ENCODE data around the gene NUTM2G.
"Not testable (repeated sequence)": the region's sequence is repeated elsewhere in the genome, so short reads cannot be mapped to it uniquely, and the experiment has no call there.

DNA sequence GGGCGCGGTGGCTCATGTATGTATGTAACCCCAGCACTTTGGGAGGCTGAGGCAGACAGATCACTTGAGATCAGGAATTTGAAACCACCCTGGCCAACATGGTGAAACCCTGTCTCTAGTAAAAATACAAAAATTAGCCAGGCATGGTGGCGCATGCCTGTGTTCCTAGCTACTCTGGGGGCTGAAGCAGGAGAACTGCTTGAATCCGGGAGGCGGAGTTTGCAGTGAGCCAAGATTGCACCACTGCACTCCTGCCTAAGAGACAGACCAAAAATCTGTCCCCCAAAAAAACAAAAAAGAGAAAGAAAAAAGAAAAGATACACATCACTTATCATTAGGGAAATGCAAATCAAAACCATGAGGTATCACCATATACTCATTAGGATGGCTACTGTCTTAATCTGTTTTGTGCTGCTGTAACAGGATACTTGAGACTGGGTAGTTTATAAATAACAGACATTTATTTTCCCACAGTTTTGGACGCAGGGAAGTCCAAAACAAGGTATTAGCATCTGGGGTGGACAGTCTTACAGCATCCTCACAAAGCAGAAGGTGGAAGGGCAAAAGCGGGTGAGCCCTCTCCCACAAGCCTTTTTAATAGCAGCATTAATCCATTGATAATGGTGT, 55.0 kb downstream of the NUTM2G start:
- TF ChIP-seq, protein P1, sequence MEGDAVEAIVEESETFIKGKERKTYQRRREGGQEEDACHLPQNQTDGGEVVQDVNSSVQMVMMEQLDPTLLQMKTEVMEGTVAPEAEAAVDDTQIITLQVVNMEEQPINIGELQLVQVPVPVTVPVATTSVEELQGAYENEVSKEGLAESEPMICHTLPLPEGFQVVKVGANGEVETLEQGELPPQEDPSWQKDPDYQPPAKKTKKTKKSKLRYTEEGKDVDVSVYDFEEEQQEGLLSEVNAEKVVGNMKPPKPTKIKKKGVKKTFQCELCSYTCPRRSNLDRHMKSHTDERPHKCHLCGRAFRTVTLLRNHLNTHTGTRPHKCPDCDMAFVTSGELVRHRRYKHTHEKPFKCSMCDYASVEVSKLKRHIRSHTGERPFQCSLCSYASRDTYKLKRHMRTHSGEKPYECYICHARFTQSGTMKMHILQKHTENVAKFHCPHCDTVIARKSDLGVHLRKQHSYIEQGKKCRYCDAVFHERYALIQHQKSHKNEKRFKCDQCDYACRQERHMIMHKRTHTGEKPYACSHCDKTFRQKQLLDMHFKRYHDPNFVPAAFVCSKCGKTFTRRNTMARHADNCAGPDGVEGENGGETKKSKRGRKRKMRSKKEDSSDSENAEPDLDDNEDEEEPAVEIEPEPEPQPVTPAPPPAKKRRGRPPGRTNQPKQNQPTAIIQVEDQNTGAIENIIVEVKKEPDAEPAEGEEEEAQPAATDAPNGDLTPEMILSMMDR (conservative IDR thresholded peaks at IDR 0.05; ENCODE audit: low read length): not testable (repeated sequence)
- not testable (repeated sequence) for TF ChIP-seq EZH2phosphoT487 (IDR thresholded peaks at IDR 0.05; ENCODE audit: borderline replicate concordance, low read depth, low read length)
